H1 (cell line): ENCODE data around the gene VSIR. TPM values are rescaled to one million over a fixed set of nuclear protein-coding genes. Genes with fewer than 3 reads are reported as not detected.

Source experiments
- ATF3 ChIP-seq: IDR thresholded peaks from 2 replicates; pipeline ENCODE4 v1.6.1; 2011; ENCODE audit warnings: low read depth, mild to moderate bottlenecking, low read length; ENCODE audit not compliant: insufficient read depth
- CTBP2 ChIP-seq: IDR thresholded peaks from 2 replicates; pipeline ENCODE4 v1.7.0; 2011; ENCODE audit warnings: borderline replicate concordance, mild to moderate bottlenecking, moderate library complexity, mixed read lengths, low read length; ENCODE audit not compliant: insufficient read depth, insufficient read length
- GABPA ChIP-seq: IDR thresholded peaks from 2 replicates; pipeline ENCODE4 v1.6.1; 2011; ENCODE audit warnings: mild to moderate bottlenecking, low read length, moderate library complexity, borderline replicate concordance; ENCODE audit not compliant: insufficient read depth
- NRF1 ChIP-seq: IDR thresholded peaks from 2 replicates; pipeline ENCODE4 v1.6.1; 2011; ENCODE audit warnings: mild to moderate bottlenecking, low read depth, low read length, improper control_type of control experiment
- RBBP5 ChIP-seq: IDR thresholded peaks from 2 replicates; pipeline ENCODE4 v1.7.1; 2012; ENCODE audit warnings: low read depth, mild to moderate bottlenecking, inconsistent platforms, low read length, moderate library complexity, borderline replicate concordance
- RFX5 ChIP-seq: IDR thresholded peaks from 2 replicates; pipeline ENCODE4 v1.6.1; 2011; ENCODE audit warnings: low read depth, low read length, improper control_type of control experiment, borderline replicate concordance
- polyA plus RNA-seq, 7 experiments: library from polyadenylated mRNA; depleted of rRNA in 3 of 7; stranded (reverse) in 5 of 7; unstranded in 2 of 7; fragments of >200 nt in 5 of 7; fragments of 200-250 nt in 2 of 7; gene quantifications; 1 replicate in 5 of 7; 2 replicates in 1 of 7; 4 replicates in 1 of 7; pipeline versions ENCODE4 v1.2.1 to v1.2.3, GENCODE V29; 2011 to 2013; ENCODE audit warnings: missing spikeins in 2 of 7, mixed read lengths in 2 of 7
- total RNA-seq: library from RNA; stranded (reverse); fragmentation: NEBNext Ultra II Directional; extraction: Animal tissue kit (Norgen Biotek cat#: 25700); gene quantifications from 2 replicates; pipeline ENCODE4 v1.2.1, GENCODE V29; 2021

The VSIR gene
- total and polyA plus RNA-seq, 2 of the 8 experiments (the other 6 are each of a cell fraction or from before 2014, with no cell fraction given), result 0.33 TPM; not detected in 1

- TF ChIP-seq CTBP2 (no peak), GABPA (no peak), RBBP5 (no peak), NRF1 (no peak), ATF3 (no peak), RFX5 (no peak)
Observed at GRCh38 chr10:71719042-71719441, 54.3 kb downstream of the VSIR start (continued).
